Measurements from ENCODE around the gene PINLYP. TPM values are rescaled to one million over a fixed set of nuclear protein-coding genes. Genes with fewer than 3 reads are reported as not detected.

The PINLYP gene
- total RNA-seq, 1 experiment from 2014 or later, result 11.9 TPM

DNA sequence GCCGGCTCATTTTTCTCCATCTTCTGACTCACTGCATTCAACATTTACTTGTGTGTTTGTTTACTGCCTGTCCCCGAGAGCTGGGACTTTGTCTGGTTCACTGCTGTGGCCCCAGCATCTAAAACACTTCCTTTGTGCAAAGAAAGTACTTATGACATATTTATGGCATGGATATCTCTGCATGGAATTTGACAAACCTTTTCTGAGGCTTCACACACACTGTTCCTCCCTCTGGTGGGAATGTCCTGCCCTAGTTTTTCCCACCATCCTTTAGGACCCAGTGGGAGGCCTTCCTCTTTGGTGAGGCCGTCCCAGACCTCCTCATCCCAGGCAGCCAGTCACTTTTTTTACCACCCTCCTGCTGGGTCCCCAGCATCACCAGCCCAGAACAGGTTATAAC lies 34.9 kb downstream of the PINLYP start:
- no peak overlapping the region for H2BK15ac ChIP-seq (ENCODE audit: low read depth, low read length)
- no peaks in the 10 kb centered on the region for H3K23me2 ChIP-seq (ENCODE audit: insufficient read length, low read depth, low read length, poor library complexity, severe bottlenecking)
- WGBS (ENCODE audit: extremely low coverage, insufficient read length, low lambda C conversion rate), result no CpG with 5 or more reads among the region's 3 CpGs
- Mint-ChIP-seq H3K4me3 (no peak overlapping the region), H3K27ac (peak overlapping the region; percentile 36 to 89 (median 49); a peak in 4 of 7 replicates), H3K36me3 (ENCODE audit: insufficient read depth in 1 of 3, low read depth in 3 of 3) (peaks cover 33 to 46% (median 42%) of the 10 kb centered on the region in 3 experiments), H3K27me3 (ENCODE audit: low read depth) (no peaks in the 10 kb centered on the region; the same call in 1 of the 2 replicates), H3K9me3 (peaks cover 3% of the 10 kb centered on the region in 2 experiments; a peak in 4 of 5 replicates), H3K4me1 (peaks cover 7 to 8% of the 10 kb centered on the region in 2 experiments)
- no peak overlapping the region for H3K27ac ChIP-seq (ENCODE audit: insufficient read length, low read depth, low read length)
- no peak overlapping the region for H3K14ac ChIP-seq (ENCODE audit: insufficient read depth, low read length)
- no peak overlapping the region for H4K5ac ChIP-seq (ENCODE audit: insufficient read length, low read depth, low read length)
- no peaks in the 10 kb centered on the region for H4K20me1 ChIP-seq (ENCODE audit: control insufficient read depth, insufficient read depth, insufficient read length)
- H3K56ac ChIP-seq (ENCODE audit: insufficient read length, low read depth, low read length), result no peak overlapping the region
- no peak overlapping the region for H2AFZ ChIP-seq (ENCODE audit: low read length)
- H2BK5ac ChIP-seq (ENCODE audit: insufficient read length, low read length), result no peak overlapping the region
- no peak overlapping the region for H2BK12ac ChIP-seq (ENCODE audit: insufficient read length, low read depth, low read length)
- no peaks in the 10 kb centered on the region for H3K79me2 ChIP-seq (ENCODE audit: insufficient read depth, low read length)
- H3K18ac ChIP-seq (ENCODE audit: insufficient read length, low read depth, low read length), result no peak overlapping the region
- no peaks in the 10 kb centered on the region for H3K27me3 ChIP-seq (ENCODE audit: insufficient read depth, low read length)
- TF ChIP-seq, protein P1, sequence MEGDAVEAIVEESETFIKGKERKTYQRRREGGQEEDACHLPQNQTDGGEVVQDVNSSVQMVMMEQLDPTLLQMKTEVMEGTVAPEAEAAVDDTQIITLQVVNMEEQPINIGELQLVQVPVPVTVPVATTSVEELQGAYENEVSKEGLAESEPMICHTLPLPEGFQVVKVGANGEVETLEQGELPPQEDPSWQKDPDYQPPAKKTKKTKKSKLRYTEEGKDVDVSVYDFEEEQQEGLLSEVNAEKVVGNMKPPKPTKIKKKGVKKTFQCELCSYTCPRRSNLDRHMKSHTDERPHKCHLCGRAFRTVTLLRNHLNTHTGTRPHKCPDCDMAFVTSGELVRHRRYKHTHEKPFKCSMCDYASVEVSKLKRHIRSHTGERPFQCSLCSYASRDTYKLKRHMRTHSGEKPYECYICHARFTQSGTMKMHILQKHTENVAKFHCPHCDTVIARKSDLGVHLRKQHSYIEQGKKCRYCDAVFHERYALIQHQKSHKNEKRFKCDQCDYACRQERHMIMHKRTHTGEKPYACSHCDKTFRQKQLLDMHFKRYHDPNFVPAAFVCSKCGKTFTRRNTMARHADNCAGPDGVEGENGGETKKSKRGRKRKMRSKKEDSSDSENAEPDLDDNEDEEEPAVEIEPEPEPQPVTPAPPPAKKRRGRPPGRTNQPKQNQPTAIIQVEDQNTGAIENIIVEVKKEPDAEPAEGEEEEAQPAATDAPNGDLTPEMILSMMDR (conservative IDR thresholded peaks at IDR 0.05), result no peak
- no peak overlapping the region for H3K23ac ChIP-seq (ENCODE audit: insufficient read length, low read depth, low read length)
- peak; percentile 35 for DNase-seq
- H4K91ac ChIP-seq (ENCODE audit: insufficient read length, low read depth, low read length), result no peak overlapping the region
- no peak overlapping the region for H2AK5ac ChIP-seq (ENCODE audit: insufficient read length, low read length)
- H3K4me2 ChIP-seq (ENCODE audit: insufficient read depth, insufficient read length, low read length), result no peak overlapping the region
- no peak overlapping the region for H2BK120ac ChIP-seq (ENCODE audit: low read depth, low read length, poor library complexity, severe bottlenecking)
- no peak overlapping the region for H4K8ac ChIP-seq (replicated peaks; ENCODE audit: insufficient read length, low read depth, low read length)
- no peaks in the 10 kb centered on the region for H3K9me3 ChIP-seq (ENCODE audit: control insufficient read depth, low read depth, low read length)
- no peaks in the 10 kb centered on the region for H3K79me1 ChIP-seq (ENCODE audit: insufficient read depth, low read depth, low read length, poor library complexity, severe bottlenecking)
- H3T11ph ChIP-seq (ENCODE audit: low read length), result no peak overlapping the region
- H3K4ac ChIP-seq (ENCODE audit: low read depth, low read length), result no peak overlapping the region
- H3K4me1 ChIP-seq (ENCODE audit: insufficient read depth, low read length), result no peaks in the 10 kb centered on the region
- no peak overlapping the region for H3K9ac ChIP-seq (ENCODE audit: extremely low read depth, insufficient read length, low read length)
- H2BK20ac ChIP-seq (ENCODE audit: low read depth, low read length, poor library complexity, severe bottlenecking), result no peak overlapping the region

Data from H9 (cell line).